ENCODE results near the gene SCRG1.

DNA sequence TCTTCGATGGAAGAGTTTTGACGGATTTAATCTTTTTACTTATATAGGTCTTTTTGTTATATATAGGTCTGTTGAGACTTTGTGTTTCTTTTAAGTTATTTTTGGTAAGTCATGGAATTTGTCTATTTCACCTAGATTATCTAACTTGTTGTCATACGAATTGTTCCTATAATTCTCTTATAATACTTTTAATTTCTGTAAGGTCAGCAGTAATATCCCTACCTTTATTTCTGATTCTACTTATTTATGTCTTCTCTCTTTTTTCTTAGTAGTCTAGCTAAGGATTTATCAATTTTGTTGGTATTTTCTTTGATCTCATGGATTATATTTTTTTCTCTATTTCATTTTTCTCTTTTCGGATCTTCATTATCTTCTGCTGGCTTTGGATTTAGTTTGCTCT lies 16.6 kb downstream of the SCRG1 start:
- TF ChIP-seq, protein P1, sequence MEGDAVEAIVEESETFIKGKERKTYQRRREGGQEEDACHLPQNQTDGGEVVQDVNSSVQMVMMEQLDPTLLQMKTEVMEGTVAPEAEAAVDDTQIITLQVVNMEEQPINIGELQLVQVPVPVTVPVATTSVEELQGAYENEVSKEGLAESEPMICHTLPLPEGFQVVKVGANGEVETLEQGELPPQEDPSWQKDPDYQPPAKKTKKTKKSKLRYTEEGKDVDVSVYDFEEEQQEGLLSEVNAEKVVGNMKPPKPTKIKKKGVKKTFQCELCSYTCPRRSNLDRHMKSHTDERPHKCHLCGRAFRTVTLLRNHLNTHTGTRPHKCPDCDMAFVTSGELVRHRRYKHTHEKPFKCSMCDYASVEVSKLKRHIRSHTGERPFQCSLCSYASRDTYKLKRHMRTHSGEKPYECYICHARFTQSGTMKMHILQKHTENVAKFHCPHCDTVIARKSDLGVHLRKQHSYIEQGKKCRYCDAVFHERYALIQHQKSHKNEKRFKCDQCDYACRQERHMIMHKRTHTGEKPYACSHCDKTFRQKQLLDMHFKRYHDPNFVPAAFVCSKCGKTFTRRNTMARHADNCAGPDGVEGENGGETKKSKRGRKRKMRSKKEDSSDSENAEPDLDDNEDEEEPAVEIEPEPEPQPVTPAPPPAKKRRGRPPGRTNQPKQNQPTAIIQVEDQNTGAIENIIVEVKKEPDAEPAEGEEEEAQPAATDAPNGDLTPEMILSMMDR (IDR thresholded peaks at IDR 0.05), result no peak
- TF ChIP-seq POLR2AphosphoS5 (IDR thresholded peaks at IDR 0.05), result no peak
